HG02623 (cell line): ENCODE measurements around the gene USP37.

Source experiments
- ATAC-seq: cut with Tn5 transposase; IDR thresholded peaks from one replicate; pipeline ENCODE4 v1.9.1; 2021; ENCODE audit warnings: moderate library complexity; ENCODE audit not compliant: unreplicated experiment

Gene USP37

DNA sequence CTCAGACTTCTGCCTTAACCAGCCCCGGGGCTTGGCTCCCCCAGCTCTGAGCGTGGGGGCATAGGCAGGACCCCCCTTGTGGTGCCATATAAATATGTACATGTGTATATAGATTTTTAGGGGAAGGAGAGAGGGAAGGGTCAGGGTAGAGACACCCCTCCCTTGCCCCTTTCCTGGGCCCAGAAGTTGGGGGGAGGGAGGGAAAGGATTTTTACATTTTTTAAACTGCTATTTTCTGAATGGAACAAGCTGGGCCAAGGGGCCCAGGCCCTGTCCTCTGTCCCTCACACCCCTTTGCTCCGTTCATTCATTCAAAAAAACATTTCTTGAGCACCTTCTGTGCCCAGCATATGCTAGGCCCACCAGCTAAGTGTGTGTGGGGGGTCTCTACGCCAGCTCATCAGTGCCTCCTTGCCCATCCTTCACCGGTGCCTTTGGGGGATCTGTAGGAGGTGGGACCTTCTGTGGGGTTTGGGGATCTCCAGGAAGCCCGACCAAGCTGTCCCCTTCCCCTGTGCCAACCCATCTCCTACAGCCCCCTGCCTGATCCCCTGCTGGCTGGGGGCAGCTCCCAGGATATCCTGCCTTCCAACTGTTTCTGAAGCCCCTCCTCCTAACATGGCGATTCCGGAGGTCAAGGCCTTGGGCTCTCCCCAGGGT, 162.9 kb downstream of the USP37 start:
- no peak for ATAC-seq

DNA sequence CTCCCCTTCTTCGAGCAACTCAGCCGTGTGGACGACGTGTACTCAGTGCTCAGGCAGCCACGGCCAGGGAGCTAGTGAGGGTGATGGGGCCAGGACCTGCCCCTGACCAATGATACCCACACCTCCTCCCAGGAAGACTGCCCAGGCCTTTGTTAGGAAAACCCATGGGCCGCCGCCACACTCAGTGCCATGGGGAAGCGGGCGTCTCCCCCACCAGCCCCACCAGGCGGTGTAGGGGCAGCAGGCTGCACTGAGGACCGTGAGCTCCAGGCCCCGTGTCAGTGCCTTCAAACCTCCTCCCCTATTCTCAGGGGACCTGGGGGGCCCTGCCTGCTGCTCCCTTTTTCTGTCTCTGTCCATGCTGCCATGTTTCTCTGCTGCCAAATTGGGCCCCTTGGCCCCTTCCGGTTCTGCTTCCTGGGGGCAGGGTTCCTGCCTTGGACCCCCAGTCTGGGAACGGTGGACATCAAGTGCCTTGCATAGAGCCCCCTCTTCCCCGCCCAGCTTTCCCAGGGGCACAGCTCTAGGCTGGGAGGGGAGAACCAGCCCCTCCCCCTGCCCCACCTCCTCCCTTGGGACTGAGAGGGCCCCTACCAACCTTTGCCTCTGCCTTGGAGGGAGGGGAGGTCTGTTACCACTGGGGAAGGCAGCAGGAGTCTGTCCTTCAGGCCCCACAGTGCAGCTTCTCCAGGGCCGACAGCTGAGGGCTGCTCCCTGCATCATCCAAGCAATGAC, 163.6 kb downstream of the USP37 start:
- ATAC-seq, result no peak

DNA sequence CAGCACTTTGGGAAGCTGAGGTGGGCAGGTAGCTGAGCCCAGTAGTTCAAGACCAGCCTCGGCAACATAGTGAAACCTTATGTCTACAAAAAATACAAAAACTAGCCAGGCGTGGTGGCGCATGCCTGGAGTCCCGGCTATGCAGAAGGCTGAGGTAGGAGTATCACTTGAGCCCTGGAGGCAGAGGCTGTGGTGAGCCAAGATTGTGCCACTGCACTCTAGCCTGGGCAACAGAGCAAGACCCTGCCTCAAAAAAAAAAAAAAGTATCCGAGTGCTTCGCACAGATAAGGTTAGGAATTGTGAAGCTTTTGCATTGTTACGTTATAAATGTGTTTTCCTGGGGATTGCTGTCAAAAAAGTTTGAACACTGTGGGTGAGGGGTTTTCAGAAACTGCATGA, 164.3 kb downstream of the USP37 start:
- ATAC-seq, result no peak

DNA sequence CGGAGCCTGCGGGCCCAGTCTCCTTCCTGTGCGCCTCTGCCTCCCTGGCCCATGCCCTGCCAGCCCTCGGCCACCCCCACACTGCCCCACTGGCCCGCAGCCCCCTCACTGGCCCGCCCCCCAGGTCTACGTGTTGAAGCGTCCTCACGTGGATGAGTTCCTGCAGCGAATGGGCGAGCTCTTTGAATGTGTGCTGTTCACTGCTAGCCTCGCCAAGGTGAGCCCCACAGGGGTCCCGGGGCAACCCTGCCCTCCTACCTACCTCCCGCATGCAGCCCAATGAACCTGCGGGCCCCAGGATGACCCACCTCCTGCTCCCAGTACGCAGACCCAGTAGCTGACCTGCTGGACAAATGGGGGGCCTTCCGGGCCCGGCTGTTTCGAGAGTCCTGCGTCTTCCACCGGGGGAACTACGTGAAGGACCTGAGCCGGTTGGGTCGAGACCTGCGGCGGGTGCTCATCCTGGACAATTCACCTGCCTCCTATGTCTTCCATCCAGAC, 165.2 kb downstream of the USP37 start:
- no peak for ATAC-seq

DNA sequence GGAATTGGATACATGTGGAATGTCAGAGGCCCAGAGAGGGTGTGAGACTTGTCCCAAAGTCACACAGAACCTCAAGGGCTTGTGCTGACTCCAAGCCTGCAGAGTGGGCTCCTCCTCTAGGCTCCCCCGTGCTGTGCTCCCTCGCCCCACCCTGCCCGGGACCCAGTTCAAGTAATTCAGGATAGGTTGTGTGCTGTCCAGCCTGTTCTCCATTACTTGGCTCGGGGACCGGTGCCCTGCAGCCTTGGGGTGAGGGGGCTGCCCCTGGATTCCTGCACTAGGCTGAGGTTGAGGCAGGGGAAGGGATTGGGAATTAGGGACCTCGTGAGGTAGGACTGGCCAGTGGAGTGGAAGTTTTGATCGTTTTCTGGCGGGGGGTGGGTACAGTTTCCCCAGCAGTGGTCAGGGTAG, 165.7 kb downstream of the USP37 start:
- no peak for ATAC-seq

DNA sequence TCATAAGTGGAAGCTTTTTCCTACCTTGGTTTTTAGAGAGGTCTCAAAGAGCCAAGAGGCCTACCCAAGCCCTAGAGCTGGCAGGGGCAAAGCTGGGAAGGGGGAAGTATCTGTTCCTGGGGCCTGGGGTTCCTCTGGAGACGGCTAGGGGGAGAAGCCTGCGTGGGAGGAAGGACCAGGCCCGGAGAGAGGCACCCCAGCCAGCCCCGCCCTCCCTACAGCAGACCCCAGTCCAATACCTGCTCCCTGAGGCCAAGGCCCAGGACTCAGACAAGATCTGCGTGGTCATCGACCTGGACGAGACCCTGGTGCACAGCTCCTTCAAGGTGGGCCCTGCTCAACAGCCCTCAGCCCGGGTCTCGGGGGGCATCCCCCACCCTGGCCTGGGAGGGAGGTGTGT, 166.3 kb downstream of the USP37 start:
- no peak for ATAC-seq

DNA sequence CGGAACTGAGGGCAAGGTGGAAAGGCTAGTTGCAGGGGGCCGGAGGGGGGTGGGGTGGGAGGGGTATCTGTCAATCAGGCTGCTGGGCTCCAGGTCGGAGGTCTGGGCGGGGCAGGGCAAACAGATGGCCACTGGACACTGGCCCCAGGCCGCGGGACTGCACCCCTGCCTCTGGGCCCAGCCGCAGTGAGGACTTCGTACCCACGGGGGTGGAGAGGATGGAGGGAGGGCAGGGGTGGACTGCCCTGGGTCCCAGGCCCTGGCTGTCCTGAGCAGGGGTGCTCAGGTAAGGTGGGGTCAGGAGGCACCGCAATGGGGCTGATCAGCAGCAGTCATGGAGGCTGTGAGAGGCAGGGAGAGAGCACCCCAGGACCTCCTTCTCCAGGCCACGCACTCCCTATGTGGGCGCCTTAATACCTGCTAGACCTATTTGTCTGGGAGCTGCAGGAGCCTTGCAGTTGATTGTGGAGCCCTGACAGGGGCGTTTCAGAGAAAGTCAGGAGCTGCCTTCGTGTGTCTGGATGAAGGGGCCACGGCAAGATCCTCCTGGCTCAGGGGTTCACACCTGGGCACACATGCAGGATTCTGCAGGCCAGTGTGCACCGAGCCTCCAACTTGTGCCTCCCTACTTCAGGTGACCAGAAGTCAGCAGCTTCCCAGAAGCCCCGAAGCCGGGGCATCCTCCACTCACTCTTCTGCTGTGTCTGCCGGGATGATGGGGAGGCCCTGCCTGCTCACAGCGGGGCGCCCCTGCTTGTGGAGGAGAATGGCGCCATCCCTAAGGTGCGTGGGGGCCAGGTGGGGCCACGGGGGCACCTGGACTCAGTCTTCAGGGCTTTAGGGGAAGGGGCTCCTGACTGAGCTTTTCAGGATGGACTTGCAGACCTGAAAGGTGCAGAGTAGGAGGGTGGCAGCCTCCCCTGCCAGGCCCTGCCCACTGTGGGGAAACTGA, 166.9 kb downstream of the USP37 start:
- no peak for ATAC-seq
